NCI-H345 treated with DMSO at 0.1 percent for 48 hours (cell line): ENCODE measurements around the gene ACADSB.

Experiments used
- DNase-seq: peaks from one replicate; lab custom pipeline; 2025; ENCODE audit not compliant: unreplicated experiment; lab: John Stamatoyannopoulos, UW

The ACADSB gene

GRCh38 chr10:123001370-123001769 is 7.4 kb upstream of the ACADSB start:
- no peak for DNase-seq

GRCh38 chr10:123004298-123004697 is 4.5 kb upstream of the ACADSB start:
- DNase-seq: no peak

- no peak for DNase-seq
These were observed 1.1 kb upstream of the ACADSB start for GRCh38 chr10:123007558-123008354.

DNA sequence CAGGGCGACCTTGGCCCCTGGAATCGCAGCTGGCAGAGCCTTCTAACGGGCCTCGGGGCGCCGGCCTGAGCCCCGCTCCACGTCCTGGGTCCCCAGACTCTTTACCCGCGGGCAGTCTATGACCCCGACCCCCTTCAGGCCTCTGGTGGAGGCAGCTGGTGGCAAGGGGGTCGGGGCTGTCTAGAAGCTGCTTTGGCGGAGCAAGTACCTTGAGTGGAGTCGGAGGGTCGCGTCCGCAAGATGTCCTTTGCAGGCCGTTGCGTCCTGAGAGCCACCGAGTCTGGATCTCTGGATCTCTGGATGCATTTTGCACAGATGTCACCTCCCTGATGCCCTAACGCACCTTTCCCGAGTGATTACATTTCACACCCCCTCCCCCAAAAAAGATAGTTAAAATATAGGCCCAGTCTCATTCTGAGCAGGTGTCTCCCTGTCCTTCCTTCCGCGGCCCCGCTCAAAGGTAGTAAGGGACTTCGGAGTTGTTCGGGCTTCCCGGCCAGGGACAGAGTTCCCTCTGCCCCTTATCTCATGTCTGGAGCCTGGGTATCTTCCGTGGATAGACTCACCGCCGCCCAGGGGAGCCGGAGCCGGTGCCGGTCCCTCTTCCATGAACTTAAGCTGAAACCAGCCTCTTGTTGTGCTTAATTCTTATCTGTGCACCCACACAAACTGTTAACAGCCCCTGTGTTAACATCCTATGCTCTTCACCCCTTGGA is 457 bp downstream of the ACADSB start:
- peak; percentile 7 for DNase-seq

DNA sequence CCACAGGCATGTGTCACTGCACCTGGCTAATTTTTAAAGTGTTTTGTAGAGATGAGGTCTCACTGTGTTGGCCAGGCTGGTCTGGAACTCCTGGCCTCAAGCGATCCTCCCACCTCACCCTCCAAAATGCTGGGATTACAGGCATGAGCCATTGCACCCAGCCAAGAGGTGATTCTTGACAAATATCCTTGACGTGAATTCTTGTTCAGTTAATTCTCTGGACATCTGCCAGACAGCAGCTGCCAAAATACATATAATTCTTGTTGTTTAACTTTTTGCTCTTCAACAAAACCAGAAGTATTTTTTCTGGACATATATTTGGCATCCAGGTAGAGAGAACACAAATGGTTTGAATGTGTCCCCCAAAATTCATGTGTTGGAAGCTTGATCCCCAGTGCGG is 3.2 kb downstream of the ACADSB start:
- no peak for DNase-seq

- no peak for DNase-seq
These were observed 4.9 kb downstream of the ACADSB start for GRCh38 chr10:123013456-123014419.

GRCh38 chr10:123014772-123015171 is 6.0 kb downstream of the ACADSB start:
- DNase-seq: no peak

DNA sequence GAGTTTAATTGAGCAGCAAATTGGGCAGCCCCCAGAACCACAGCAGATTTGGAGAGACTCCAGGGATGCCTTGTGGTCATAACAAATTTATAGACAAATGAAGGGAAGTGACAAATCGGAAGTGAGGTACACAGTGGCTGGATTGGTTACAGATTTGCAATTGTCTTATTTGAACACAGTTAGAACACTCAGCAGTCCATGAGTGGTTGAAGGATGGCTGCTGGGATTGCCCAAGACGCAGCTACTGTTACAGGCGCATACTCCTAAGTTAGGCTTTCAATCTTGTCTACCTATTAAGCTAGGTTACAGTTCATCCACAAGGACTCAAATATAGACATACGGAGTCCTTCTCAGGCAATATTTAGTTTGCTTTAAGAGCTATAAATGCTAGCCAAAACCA is 7.4 kb downstream of the ACADSB start:
- DNase-seq: no peak

DNA sequence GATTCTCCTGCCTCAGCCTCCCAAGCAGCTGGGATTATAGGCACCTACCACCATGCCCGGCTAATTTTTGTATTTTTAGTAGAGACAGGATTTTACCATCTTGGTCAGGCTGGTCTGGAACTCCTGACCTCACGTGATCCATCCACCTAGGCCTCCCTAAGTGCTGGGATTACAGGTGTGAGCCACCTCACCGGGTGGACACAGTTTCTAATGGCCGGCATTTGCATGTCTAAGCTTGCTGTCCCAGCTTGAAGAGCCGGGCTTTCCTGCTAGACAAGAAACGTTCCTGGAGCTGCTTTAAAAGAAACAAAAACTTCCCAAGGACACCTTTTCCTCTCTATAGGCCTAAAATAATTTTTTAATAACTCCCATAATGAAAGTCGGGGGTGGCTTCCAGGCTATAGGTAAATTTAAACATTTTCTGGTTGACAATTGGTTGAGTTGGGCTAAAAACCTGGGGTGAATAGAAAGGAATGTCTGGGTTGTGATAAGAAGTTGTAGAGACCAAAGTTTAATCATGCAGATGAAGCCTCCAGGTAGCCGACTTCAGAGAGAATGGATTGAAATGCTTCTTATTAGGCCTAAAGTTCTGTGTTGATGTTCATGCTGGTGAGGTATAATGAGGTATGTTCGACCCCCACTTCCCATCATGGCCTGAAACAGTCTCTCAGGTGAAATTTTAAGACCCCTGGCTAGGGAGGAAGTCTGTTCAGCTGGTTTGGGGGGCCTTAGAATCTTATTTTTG is 8.8 kb downstream of the ACADSB start:
- no peak for DNase-seq

GRCh38 chr10:123018531-123018930 is 9.7 kb downstream of the ACADSB start:
- no peak for DNase-seq

- no peak for DNase-seq
These were observed 10.5 kb downstream of the ACADSB start for GRCh38 chr10:123019264-123019663.

- no peak for DNase-seq
These were observed 11.3 kb downstream of the ACADSB start for GRCh38 chr10:123019941-123020703.

- no peak for DNase-seq
These were observed 12.7 kb downstream of the ACADSB start for GRCh38 chr10:123021517-123021916.

- no peak for DNase-seq
These were observed 15.7 kb downstream of the ACADSB start for GRCh38 chr10:123024540-123024939.

DNA sequence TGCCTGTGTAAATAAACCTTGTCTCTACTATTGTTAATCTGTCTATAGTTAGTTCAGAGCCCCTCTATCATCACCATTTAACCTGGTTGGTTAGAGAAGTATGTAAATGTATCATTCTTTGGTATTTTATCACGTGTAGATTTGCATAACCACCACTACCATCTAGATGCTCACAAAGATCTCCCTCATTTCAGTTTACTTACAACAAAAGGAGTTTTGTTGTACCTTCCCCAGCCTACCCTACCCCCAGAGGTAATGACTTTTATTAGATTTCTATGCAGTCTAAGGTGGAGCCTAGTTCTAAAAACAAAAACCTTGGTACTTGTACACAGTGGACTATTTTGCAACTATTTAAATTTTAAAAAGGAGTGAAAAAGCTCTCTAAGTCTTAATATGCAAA is 17.5 kb downstream of the ACADSB start:
- DNase-seq: no peak

- DNase-seq: no peak
These were observed 19.1 kb downstream of the ACADSB start for GRCh38 chr10:123027861-123028260.

- no peak for DNase-seq
These were observed 22.3 kb downstream of the ACADSB start for GRCh38 chr10:123031124-123031523.

DNA sequence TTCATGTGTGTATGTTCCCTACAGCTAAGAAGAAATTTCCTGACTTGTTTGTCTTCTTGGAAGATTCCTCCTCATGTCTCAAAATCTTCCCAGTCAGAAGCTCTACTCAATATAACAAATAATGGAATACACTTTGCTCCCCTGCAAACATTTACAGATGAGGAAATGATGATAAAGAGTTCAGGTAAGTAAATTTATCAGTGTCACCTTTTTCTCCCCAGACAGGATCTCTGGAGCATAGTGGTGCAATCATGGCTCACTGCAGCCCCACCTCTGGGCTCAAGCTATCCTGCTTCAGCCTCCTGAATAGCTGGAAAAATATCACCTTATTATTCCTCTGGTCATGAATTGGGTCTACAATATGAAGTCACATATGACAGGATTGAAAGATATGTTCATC is 25.5 kb downstream of the ACADSB start:
- DNase-seq: no peak

- no peak for DNase-seq
These were observed 26.8 kb downstream of the ACADSB start for GRCh38 chr10:123035467-123036086.
